ENCODE data around the gene DEFB132.

The DEFB132 gene

GRCh38 chr20:295804-296203 is 38.3 kb downstream of the DEFB132 start:
- in situ Hi-C loops (cut with HindIII; ENCODE audit: low sequenced_read_pairs), result no loop called here

GRCh38 chr20:297098-297924 is 39.8 kb downstream of the DEFB132 start, which contains the start of gene ZCCHC3:
ZCCHC3 (plus strand) TSS chr20:297570; CDS start chr20:297587, 17 bp downstream.
- in situ Hi-C loops (cut with HindIII; ENCODE audit: low sequenced_read_pairs), result no loop called here

DNA sequence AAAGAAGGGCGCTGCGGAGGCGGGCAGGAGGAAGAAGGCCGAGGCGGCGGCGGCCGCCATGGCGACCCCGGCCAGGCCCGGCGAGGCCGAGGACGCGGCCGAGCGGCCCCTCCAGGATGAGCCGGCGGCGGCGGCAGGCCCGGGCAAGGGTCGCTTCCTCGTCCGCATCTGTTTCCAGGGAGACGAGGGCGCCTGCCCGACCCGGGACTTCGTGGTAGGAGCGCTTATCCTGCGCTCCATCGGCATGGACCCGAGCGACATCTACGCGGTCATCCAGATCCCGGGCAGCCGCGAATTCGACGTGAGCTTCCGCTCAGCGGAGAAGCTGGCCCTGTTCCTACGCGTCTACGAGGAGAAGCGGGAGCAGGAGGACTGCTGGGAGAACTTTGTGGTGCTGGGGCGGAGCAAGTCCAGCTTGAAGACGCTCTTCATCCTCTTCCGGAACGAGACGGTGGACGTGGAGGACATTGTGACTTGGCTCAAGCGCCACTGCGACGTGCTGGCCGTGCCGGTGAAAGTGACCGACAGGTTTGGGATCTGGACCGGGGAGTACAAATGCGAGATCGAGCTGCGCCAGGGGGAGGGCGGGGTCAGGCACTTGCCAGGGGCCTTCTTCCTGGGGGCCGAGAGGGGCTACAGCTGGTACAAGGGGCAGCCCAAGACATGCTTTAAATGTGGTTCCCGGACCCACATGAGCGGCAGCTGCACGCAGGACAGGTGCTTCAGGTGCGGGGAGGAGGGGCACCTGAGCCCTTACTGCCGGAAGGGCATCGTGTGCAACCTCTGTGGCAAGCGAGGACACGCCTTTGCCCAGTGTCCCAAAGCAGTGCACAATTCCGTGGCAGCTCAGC is 40.6 kb downstream of the DEFB132 start:
- in situ Hi-C loops (cut with HindIII; ENCODE audit: low sequenced_read_pairs), result no loop called here

- in situ Hi-C loops (cut with HindIII; ENCODE audit: low sequenced_read_pairs), result no loop called here
These were observed 41.4 kb downstream of the DEFB132 start for GRCh38 chr20:298776-299391.

DNA sequence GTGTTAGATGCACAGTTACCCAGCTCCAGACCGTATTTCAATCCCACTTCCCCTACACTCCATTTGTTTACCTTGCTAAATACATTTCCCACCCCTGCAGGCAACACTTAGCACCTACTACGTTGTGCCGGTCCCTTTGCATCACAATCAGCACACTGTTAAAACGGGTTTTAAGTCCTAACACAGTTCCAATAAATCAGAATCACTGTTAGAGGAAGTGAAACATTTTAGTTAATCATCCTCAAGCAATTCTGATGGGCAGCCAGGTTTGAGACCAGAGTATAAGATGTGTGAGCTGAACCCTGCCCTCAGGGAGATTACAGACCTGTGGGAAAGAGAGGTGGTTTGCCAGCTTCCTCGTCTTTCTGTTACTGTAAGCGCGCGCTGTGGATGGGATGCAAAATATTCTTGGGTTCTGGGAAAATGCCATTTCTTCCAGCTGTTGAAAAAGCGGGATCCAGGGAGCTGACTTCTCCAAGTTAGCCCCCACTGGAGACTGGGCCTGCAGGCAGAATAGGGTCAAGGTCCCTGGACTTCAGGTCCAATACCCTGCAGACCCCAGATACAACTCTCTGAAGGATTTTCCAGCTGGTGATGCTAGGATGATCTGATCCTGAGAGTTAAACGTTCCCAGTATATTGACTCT is 42.9 kb downstream of the DEFB132 start:
- in situ Hi-C loops (cut with HindIII; ENCODE audit: low sequenced_read_pairs), result no loop called here

GRCh38 chr20:301886-302848 is 44.6 kb downstream of the DEFB132 start:
- in situ Hi-C loops (cut with HindIII; ENCODE audit: low sequenced_read_pairs), result no loop called here

GRCh38 chr20:305745-306144 is 48.2 kb downstream of the DEFB132 start:
- in situ Hi-C loops (cut with HindIII; ENCODE audit: low sequenced_read_pairs), result no loop called here

- in situ Hi-C loops (cut with HindIII; ENCODE audit: low sequenced_read_pairs), result no loop called here
These were observed 51.0 kb downstream of the DEFB132 start for GRCh38 chr20:308427-309038.

DNA sequence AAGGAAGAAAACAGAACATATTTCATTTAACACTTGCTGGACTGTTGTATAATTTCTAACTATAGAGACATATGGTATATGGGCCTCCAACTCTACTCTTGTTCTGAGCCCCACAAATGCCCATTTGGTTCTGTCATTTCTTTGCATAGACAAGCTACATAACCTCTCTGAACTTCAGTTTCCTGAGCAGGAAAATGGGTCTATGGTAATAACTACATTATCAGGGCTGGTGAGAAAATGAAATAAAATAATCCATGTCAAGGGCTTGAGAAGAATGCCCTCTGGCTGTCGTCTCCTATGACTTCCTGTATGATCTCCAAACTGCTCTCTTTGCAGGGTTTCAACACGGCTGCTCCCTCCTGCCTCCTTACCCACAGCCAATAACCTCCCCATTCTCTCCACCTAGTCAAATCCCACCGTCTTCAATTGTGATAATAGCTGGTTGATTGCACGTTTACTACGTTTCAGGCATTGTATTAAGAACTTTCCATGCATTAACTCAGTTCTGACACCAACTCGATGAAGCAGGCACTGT is 51.8 kb downstream of the DEFB132 start:
- in situ Hi-C loops (cut with HindIII; ENCODE audit: low sequenced_read_pairs), result no loop called here

DNA sequence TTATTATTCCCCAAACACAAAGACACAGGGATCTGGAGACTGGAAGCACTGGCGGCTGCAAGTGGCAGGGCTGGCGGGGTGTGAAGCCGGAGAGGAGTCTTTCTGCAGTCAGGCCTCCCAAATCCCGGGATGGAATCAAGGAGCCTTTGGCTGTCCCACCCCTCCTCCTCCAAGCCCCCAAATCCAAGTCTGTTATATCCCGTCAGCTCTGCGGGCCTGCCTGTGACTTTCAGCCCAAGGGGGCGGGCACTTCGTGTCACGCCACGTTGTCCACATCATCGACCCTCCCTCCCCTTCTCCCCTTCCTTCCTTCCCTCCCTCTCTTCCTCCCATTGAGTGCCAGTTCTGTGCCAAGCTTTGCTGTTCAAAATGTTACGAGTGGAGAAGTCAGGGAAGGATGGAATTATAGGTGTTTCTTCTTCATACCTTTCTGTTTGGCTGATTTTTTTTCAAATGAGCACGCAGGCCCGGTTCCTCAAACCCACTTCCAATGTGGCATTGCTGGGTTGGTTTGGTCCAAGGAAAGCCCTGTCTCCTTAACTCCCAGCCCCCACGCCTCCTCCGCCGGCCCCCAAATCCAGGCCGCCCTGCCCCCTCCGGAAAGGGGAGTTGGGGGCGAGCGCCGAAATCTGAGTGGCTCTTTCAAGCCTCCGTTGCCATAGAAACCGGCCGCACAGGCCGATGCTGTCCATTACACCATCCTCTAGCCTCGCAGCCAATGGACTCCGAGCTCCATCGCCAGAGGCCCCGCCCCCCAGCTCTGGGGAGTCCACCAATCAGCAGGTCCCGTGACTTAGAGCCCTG is 52.5 kb downstream of the DEFB132 start:
- in situ Hi-C loops (cut with HindIII; ENCODE audit: low sequenced_read_pairs), result no loop called here

DNA sequence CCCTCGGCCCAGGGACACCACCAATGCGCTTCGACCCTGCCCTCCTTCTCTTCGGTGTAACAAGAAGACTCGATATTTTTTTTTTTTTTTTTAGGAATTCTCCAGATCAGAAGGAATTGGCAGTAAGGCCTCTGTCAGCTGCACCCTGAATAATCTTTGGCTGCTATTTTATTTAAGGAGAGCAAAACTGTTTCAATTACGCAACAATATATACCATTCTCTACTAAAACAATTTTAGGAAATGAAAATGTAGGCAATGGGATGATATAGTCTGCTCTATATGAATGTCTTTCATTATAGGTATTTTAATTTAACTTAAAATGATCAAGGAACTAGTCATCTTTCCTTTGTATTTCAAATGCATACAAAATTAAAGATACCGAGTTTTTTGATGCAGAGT is 53.1 kb downstream of the DEFB132 start:
- in situ Hi-C loops (cut with HindIII; ENCODE audit: low sequenced_read_pairs), result no loop called here
